ENCODE measurements around the gene ANTXRL. TPM values are rescaled to one million over a fixed set of nuclear protein-coding genes. Genes with fewer than 3 reads are reported as not detected.
"Not testable (repeated sequence)": the region's sequence is repeated elsewhere in the genome, so short reads cannot be mapped to it uniquely, and the experiment has no call there.

The ANTXRL gene
- total RNA-seq, 1 donor from 2014 or later, result not detected

DNA sequence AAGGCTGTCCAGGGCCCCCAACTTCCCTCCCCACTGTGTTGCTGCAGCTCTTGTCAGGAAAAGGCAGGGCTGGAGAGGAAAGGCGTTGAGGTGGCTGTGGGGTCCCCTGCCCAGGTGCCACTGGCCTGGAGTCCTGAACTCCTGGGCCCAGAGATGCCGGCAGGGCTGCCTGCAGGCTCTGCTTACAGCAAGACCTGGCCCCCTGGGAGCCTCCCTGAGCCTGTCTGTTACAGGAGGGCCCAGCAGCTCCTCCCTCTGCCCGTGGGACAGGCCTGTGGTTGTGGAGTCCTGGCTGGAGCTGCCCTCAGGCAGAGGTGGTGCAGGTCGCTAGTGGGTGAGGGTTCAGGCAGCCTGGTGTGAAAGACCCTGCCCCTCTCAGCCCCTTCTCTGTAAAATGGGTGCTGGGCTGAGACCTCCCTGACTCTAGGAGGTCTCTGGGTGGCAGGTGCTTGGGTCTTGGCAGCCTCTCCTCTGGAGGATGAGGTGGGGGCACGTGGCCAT, 9.9 kb downstream of the ANTXRL start:
- no peak overlapping the region for H3K27ac Mint-ChIP-seq
- no peak for DNase-seq (ENCODE audit: low spot score)
- peaks cover 17% of the 10 kb centered on the region for H3K4me1 Mint-ChIP-seq (ENCODE audit: low read depth)
- peaks cover 11% of the 10 kb centered on the region for H3K27me3 Mint-ChIP-seq (ENCODE audit: insufficient read depth)
- intact Hi-C loops (cut with micrococcal nuclease), result no loop called here
- no peaks in the 10 kb centered on the region for H3K9me3 Mint-ChIP-seq
- H3K36me3 Mint-ChIP-seq (ENCODE audit: low read depth), result no peaks in the 10 kb centered on the region
- H3K4me3 Mint-ChIP-seq, result no peak overlapping the region

GRCh38 chr10:46297406-46298204, 10.8 kb downstream of the ANTXRL start:
- Mint-ChIP-seq H3K4me1 (ENCODE audit: low read depth) (peaks cover 17% of the 10 kb centered on the region), H3K36me3 (ENCODE audit: low read depth) (no peaks in the 10 kb centered on the region), H3K27me3 (ENCODE audit: insufficient read depth) (peaks cover 1% of the 10 kb centered on the region), H3K27ac (peak overlapping the region; percentile 75), H3K4me3 (peak overlapping the region; percentile 66), H3K9me3 (no peaks in the 10 kb centered on the region)
- intact Hi-C loops (cut with micrococcal nuclease), result no loop called here
- DNase-seq (ENCODE audit: low spot score), result no peak

GRCh38 chr10:46298477-46299285, 11.9 kb downstream of the ANTXRL start:
- intact Hi-C loops (cut with micrococcal nuclease), result no loop called here
- Mint-ChIP-seq H3K27me3 (ENCODE audit: insufficient read depth) (peaks cover 1% of the 10 kb centered on the region), H3K4me1 (ENCODE audit: low read depth) (peaks cover 17% of the 10 kb centered on the region), H3K36me3 (ENCODE audit: low read depth) (no peaks in the 10 kb centered on the region), H3K27ac (peak overlapping the region; percentile 3), H3K9me3 (no peaks in the 10 kb centered on the region), H3K4me3 (no peak overlapping the region)
- DNase-seq (ENCODE audit: low spot score), result no peak

DNA sequence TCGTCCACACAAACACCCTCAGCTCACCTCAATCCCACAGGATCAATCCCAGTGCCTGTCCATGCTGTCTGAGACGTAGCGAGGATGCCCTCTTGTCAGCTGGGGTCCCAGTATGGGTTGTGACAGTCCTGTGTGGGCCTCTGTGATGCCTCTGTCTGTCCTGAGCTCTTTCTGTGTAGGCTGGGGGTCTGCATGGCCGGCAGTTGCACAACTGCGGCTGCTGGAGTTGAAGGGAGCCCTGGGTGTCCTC, 12.4 kb downstream of the ANTXRL start:
- no peaks in the 10 kb centered on the region for H3K36me3 Mint-ChIP-seq (ENCODE audit: low read depth)
- H3K4me1 Mint-ChIP-seq (ENCODE audit: low read depth), result peaks cover 17% of the 10 kb centered on the region
- H3K27me3 Mint-ChIP-seq (ENCODE audit: insufficient read depth), result peaks cover 1% of the 10 kb centered on the region
- no peak overlapping the region for H3K27ac Mint-ChIP-seq
- no peak for DNase-seq (ENCODE audit: low spot score)
- no peaks in the 10 kb centered on the region for H3K9me3 Mint-ChIP-seq
- intact Hi-C loops (cut with micrococcal nuclease), result no loop called here
- H3K4me3 Mint-ChIP-seq, result no peak overlapping the region

GRCh38 chr10:46299536-46300369, 13.0 kb downstream of the ANTXRL start:
- Mint-ChIP-seq H3K36me3 (ENCODE audit: low read depth) (no peaks in the 10 kb centered on the region), H3K4me3 (no peak overlapping the region), H3K9me3 (no peaks in the 10 kb centered on the region), H3K27ac (no peak overlapping the region), H3K4me1 (ENCODE audit: low read depth) (peaks cover 17% of the 10 kb centered on the region), H3K27me3 (ENCODE audit: insufficient read depth) (peaks cover 1% of the 10 kb centered on the region)
- no peak for DNase-seq (ENCODE audit: low spot score)
- intact Hi-C loops (cut with micrococcal nuclease), result no loop called here

- H3K4me3 Mint-ChIP-seq; H3K9me3 Mint-ChIP-seq; intact Hi-C loops (cut with micrococcal nuclease); H3K27me3 Mint-ChIP-seq (ENCODE audit: insufficient read depth); DNase-seq (ENCODE audit: low spot score); H3K36me3 Mint-ChIP-seq (ENCODE audit: low read depth); H3K27ac Mint-ChIP-seq: not testable (repeated sequence)
- peaks cover 17% of the 10 kb centered on the region for H3K4me1 Mint-ChIP-seq (ENCODE audit: low read depth)
Observed at GRCh38 chr10:46300370-46300711, 13.5 kb downstream of the ANTXRL start.

DNA sequence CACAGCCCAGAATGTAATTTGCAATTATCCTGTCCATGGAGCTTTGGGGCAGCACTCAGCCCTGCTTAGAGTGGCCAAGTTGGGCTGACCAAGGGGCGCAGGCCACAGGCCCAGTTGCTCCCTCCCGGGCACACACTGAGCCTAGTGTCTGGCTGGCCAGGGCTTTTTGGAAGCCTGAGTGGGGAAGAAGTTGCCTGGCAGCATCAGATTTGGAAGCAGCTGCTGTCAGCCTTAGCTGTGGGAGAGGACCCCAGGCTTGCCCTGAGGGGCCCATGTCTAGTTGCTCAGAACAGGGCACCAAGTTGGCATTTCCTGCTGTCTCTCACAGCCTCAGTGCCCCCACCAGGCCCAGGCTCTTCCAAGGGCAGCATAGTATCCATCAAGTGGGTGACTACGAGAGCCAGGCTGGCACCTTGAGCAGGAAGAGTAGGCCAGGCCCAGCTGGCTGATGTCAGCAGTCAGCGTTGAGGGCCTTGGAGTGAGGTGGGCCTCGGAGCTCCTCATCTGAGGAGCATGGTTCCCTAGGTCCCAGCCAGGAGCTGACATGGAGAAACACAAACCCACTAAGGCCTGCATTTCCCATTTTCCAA, 14.4 kb downstream of the ANTXRL start:
- Mint-ChIP-seq H3K4me3 (no peak overlapping the region), H3K36me3 (ENCODE audit: low read depth) (no peaks in the 10 kb centered on the region), H3K27ac (no peak overlapping the region), H3K9me3 (no peaks in the 10 kb centered on the region), H3K27me3 (ENCODE audit: insufficient read depth) (peaks cover 7% of the 10 kb centered on the region), H3K4me1 (ENCODE audit: low read depth) (peaks cover 17% of the 10 kb centered on the region)
- DNase-seq (ENCODE audit: low spot score), result no peak
- intact Hi-C loops (cut with micrococcal nuclease), result no loop called here

DNA sequence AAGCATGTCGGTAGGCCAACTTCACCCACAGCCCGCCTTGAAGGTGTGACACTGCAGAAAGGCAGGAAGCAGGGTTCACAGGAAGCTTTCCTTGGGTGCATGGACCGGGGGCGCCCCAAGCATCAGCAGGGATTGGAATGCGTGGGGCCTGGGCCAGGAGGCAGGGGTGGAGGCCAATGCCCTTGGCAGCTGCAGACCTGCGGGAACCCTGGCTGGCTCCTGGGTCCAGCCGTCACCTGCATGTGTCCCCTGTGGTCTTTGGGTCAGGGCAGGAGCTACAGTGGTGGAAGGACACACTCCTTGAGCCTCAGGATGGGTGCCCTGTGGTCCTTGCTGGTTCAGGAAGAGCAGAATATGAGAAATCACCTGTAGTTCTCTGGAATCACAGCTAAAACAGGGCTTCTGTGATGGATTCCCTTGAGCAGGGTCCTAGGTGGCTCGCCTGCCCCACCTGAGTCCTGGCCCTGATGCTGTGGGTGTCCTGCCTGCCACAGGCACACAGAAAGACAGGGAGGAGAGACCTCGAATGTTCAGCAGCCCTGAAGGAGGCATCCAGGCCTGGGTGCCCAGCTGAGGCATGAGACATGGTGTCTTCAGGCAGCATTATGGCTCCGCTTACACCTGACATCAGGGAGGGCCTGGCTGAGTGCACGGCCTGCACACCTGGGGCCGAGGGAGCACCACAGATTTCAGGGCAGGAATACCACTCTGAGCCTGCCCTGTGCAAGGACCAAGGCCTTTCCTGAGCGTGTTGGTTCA, 15.1 kb downstream of the ANTXRL start:
- Mint-ChIP-seq H3K9me3 (no peaks in the 10 kb centered on the region), H3K27me3 (ENCODE audit: insufficient read depth) (peaks cover 7% of the 10 kb centered on the region), H3K4me3 (no peak overlapping the region), H3K27ac (no peak overlapping the region), H3K36me3 (ENCODE audit: low read depth) (no peaks in the 10 kb centered on the region), H3K4me1 (ENCODE audit: low read depth) (peaks cover 17% of the 10 kb centered on the region)
- intact Hi-C loops (cut with micrococcal nuclease), result no loop called here
- DNase-seq (ENCODE audit: low spot score), result no peak

DNA sequence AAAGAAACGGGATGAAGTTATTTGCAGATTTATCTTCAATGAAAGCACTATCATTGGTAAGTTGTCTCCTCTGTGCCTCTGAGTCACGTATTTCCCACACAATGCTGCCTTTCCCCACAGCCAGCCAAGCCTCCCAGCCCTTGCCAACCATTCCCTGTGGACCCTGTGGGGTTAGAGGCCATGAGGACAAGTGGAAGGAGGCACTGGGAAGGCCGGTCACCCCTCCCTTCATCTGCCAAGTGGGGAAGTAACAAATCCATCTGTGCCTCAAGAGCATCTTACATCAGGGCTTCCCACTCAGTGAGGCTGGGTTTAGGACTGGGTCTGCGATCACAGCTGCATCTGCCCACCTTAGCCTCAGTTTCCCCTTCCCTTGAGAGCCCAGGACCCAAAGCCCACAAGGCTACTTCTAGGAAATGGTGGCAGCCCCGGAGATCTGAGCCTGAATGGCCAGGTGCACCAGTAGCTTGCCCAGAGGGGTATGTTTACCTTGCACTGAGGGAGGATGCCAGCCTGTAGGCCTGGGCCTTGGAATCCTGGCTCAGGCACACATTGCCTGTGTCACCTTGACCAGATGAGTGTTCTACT, 16.1 kb downstream of the ANTXRL start:
- H3K27me3 Mint-ChIP-seq (ENCODE audit: insufficient read depth); H3K4me3 Mint-ChIP-seq; H3K36me3 Mint-ChIP-seq (ENCODE audit: low read depth); intact Hi-C loops (cut with micrococcal nuclease); H3K9me3 Mint-ChIP-seq; H3K27ac Mint-ChIP-seq; DNase-seq (ENCODE audit: low spot score): not testable (repeated sequence)
- H3K4me1 Mint-ChIP-seq (ENCODE audit: low read depth), result peaks cover 16% of the 10 kb centered on the region

- intact Hi-C loops (cut with micrococcal nuclease), result no loop called here
- H3K9me3 Mint-ChIP-seq, result no peaks in the 10 kb centered on the region
- no peak overlapping the region for H3K27ac Mint-ChIP-seq
- H3K27me3 Mint-ChIP-seq (ENCODE audit: insufficient read depth), result peaks cover 6% of the 10 kb centered on the region
- H3K4me1 Mint-ChIP-seq (ENCODE audit: low read depth), result peaks cover 4% of the 10 kb centered on the region
- no peaks in the 10 kb centered on the region for H3K36me3 Mint-ChIP-seq (ENCODE audit: low read depth)
- DNase-seq (ENCODE audit: low spot score), result no peak
- H3K4me3 Mint-ChIP-seq, result no peak overlapping the region
Observed at GRCh38 chr10:46304062-46304461, 17.3 kb downstream of the ANTXRL start.

DNA sequence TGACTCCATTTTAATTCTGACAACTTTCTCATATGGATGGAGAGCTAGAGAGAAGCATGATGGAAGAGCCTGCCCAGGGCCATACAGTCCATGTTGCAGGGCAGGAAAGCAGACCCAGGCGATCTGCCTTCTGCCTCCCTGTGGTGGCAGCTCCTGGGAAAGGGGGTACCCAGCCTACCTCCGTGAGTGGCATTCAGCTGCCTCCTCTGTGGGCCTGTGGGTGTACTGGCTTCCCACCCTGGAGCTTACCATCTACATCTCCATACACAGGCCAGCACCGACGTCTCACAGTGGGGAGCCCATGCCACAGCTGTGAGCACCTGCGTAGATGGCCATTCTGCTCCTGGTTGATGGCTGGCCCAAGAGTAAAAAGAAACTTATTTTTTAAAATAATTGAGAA, 17.9 kb downstream of the ANTXRL start:
- H3K4me1 Mint-ChIP-seq (ENCODE audit: low read depth); H3K36me3 Mint-ChIP-seq (ENCODE audit: low read depth); intact Hi-C loops (cut with micrococcal nuclease); H3K4me3 Mint-ChIP-seq; DNase-seq (ENCODE audit: low spot score); H3K27ac Mint-ChIP-seq; H3K27me3 Mint-ChIP-seq (ENCODE audit: insufficient read depth); H3K9me3 Mint-ChIP-seq: not testable (repeated sequence)

Data from activated T-helper 1 cell treated with anti-CD3 and anti-CD28 coated beads, Interleukin-12 subunit alpha, Interleukin-12 subunit beta, Interleukin-2, Interleukin-4 antibody, amounts not matched to agents 30 ng/mL and 10 ng/mL and 1 ng/mL, durations not matched to agents 14 hours and 24 hours and 36 hours (primary cell).